Dedifferentiated amniotic fluid mesenchymal stem cell (primary cell): Measurements from ENCODE around the gene LAMB1.

Experiments
- DNase-seq: peaks from one replicate; pipeline ENCODE4 v3.0.0-alpha.2; 2016; ENCODE audit errors: extremely low spot score

Gene LAMB1

DNA sequence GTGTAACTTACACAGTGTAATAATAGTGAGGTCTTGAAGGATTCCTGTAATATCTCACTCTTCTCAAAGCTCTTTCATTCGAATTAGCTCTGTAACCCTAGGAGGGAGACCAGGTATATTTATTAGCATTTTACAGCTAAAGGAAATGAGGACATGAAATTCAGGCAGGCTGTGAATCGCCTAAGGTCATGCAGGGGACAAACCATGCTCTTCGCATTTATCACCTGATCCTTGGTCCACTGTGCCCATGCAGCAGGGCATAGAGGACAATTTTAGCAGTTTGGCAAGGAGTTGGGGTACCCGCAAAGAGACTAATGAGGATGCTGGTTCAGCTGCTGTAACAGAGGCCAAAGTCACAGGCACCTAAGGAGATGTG, 14.8 kb upstream of the LAMB1 start:
- no peak for DNase-seq

DNA sequence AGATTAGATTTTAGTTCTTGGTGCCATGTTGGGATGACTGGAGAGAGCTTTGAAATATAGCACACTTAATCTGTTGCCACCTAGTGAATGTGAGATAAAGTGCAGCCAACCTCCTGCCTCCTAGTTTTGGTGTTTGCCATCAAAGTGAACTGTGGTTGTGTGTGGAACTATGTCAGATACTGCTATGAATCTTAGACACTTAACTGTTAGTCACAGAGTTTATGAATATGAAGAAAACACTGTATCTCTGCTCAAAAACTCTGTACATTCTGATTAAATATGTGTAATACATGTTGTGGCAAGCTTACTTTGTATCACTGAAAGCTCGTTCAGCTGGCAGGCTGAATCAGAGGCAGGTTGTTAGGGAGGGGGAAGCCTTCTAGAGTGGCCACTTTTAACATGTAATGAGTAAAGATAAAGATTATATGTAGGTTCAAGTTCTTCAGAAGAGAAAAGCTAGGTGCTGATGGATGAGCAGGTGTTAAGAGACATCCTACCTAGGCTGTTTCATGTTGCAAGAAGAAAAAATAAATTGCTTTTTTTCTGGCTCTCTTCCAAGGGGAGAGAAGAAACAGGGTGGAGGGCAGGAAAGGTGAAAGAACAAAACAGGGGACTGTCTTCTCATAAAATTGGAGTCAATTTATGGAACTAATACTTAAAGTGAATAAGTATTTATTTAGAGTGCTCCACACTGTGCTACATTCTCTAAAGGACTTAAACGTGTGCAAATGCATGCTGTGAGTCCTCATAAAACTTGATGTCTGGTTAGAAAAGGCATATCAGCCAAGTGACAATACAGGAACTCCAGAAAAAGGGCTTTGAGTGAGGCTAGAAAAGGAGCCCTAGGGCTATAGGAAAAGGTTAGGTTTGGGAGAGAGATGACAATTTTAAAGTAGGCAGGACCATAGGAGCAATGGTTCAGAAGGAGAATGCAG, 14.1 kb upstream of the LAMB1 start:
- DNase-seq, result no peak

DNA sequence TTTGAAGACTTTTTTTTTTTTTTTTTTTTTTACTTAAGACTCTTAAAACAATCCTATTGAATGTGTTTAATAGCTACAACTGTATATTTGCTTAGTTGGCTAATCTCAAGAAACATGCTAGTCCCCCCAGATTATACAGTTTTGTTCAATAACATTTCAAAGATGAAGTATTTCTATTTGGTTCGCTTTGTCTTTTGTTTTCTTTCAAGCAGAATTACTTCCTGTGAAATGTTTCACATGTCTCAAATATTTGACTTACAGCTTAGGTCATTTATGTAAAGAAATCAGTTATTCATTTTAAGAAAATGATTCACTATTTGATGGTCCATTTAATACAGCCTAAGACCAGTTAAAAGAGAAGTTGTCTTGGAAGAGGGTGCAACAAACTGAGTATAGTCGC, 12.8 kb upstream of the LAMB1 start:
- DNase-seq, result no peak

DNA sequence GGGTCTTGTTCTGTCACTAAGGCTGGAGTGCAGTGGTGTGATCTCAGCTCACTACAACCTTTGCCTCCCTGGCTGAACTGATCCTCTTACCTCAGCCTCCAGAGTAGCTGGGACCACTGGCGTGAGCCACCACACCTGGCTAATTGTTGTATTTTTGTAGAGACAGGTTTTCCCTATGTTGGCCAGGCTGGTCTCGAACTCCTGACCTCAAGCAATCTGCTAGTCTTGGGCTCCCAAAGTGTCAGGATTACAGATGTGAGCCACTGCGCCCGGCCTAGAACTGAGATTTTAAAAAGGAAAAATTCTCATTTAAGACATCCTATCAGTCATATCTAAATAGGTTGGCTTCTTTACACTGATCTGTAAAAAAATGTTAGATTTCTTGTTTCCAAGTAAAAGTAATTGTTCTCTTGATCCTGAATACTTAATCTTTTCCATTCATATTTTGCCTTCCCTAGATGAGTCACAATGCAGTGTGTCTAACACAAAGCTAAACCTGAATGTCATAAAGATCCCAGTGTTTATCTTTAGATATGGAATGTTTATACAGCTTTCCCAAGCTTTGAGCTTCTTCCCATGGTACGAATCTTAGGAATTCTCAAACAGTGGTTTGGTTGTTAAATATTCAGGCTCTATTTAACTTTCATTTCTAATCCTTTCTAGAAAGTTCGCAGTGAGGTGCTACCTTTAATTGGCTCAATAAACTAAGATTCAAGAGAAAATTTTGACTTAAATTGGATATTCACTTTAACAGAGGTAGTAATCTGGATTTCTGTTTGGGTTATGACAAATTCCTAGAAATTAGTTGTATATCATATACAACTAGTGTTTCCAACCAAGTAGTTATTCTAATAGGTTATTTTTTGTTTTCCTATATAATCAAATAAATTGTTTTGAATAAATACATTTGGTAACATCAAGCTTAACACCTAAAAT, 12.1 kb upstream of the LAMB1 start:
- no peak for DNase-seq

DNA sequence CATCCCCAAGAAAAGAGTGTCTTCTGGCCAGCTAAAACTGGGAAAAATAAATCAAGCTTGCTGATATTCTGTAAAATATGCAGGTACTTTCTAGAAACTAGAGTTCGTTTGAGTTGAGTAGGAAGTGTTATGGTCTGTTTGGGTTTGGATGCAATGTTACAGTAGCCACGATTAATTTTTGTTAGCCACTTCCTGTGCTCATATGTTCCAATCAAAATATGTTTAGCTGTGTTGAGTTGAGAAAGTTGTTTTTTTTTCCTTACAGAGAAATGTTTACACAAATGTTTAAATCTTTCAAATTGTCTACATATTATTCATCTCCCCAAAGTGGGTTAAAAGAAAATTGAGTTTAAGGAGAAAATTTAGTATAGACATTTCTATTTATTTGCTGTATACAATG, 11.3 kb upstream of the LAMB1 start:
- no peak for DNase-seq

DNA sequence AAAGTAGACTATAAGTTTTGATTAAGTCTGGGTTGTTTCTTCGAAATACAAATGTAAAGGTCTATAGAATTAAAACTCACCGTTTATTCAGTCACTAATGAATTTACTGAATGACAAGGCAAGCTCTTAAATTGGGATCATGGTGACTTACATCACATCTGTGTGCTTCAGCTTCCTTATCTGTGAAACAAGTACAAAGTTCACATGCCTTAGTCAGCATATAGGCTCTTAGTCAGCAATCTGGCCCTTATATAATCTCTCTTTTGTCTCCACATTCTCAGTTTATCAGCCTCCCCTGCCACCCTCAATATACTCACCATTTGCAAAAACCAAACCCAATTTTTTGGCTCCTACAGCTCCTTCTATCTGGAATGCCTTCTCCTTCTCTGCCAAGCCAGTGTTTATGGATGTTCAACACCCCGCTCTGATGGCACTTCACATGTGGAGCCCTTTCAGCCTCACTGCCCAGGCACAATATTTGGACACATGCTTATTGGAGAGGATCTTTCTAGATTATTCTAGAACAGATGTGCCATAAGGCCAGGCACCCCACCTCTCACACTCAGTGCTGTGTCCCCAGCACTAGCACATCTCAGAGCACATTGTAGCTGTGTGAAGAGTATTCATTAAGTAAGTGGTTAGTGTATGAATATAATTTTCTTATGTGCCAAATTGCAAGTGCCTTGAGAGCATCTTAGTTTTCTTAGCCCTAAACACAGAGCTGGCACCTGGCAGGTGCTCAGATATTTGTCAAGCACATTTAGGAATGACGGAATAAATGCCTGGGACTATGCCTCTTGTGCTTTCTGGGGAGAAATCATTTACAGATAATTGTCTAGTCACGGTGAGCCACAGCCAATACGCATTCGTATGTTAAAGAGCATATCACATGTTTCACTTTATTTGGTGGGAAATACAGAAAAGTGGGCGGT, 9.8 kb upstream of the LAMB1 start:
- no peak for DNase-seq

DNA sequence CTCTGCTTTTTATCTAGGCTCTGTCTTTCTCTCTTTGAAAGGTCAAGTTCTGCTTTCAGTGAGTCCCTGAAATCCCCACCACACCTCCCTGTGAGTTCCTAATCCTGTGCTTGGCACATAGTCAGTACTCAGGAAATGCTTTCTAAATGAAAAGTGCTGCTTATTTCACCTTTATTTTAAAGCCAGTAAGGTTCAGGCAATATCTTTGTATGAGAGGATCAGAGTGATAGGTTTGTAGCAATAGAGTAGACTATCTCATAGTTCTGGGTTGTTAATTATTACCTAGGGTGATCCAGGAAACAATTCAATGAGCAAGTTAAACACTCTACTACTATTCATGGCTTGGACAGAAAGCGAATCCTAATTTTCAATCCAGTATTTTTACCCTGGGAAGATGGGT, 7.4 kb upstream of the LAMB1 start:
- no peak for DNase-seq

DNA sequence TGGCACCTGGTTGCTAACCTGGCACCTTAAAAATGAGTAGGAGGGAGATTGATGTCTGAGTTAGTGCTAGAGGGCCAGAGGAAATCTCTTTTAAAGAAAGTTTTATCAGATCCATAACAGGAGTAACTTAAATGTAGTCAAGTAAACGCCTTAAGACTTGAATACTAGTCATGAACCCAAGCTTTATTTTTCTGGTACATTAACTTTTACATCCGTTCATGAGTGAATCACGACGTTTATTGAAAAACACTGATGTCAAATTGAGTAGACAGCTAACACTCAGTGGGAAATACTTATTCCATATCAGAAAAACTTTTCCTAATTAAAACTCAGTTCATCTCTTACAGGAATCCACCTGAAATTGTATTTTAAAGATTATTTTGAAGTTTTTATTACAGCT, 6.9 kb upstream of the LAMB1 start:
- no peak for DNase-seq

DNA sequence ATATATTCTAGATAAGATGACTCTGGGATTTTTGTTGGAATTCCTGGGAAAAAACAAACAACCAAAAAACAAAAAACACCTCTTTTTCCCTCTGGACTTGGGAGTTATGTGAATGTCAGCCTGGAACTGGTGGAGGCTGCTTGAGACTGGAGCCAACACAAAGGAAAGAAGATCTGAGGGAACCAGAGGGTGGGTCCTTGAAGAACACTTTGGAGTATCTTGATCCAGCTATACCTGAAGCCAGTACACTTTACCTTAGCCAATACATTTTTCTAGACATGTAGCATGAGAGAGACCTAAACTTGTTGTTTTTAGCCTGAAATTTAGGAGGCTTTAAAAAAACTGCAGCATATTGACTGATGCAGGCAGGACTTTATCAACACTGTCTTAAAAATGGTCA, 5.9 kb upstream of the LAMB1 start:
- DNase-seq, result no peak

DNA sequence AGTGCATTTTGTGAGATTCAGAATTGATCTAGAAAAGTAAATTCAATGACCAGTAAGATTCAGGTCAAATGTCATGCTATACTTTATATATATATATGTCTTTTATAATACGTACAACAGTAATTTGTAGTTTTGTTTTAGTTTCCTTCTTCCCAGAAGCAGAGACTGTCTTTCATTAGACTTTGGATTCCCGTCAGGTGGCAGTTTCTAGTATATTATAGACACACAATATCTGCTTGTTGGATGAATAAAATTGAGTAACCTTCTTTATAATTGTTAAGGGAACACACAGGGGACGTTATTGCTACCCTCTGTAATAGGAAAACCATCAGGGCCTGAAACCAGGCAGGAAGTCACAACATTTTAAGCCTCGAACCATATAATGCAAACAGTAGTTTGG, 5.3 kb upstream of the LAMB1 start:
- no peak for DNase-seq

DNA sequence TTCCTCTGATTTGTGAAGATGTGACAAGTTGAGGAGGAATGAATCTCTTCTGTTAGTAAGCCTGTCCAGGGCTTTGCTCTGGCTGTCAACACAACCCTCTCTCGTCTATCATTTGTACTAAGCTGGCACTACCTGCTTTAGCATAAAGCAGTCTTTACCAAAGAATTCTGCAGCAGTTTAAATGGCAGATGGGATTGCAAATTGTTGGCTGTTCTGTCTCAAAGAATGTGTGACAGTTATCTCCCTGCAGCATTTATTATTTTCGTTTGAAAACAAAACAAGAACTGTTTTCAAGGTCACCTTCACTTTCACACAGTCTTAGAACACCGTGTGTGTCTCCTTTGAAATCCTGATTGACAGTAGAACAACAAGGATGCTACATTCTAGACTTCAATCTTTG, 4.8 kb upstream of the LAMB1 start:
- DNase-seq, result no peak

DNA sequence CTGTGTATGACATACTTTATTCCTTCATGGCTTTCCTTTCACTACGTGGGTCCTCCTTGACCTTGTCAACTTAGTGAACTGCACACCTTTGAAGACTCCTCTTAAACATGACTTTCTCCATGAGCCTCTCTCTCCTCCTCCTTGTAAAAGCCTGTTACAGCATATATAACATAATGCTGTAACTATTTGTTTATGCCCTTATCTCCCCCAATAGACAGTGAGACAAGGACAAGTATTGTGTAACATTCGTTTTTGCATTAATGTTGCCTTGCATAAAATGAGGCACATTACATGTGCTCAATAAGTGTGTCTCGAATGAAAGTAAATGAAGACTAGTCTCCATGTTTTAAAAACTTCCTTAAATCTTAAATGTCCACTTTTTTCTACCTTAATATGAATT, 4.3 kb upstream of the LAMB1 start:
- no peak for DNase-seq

DNA sequence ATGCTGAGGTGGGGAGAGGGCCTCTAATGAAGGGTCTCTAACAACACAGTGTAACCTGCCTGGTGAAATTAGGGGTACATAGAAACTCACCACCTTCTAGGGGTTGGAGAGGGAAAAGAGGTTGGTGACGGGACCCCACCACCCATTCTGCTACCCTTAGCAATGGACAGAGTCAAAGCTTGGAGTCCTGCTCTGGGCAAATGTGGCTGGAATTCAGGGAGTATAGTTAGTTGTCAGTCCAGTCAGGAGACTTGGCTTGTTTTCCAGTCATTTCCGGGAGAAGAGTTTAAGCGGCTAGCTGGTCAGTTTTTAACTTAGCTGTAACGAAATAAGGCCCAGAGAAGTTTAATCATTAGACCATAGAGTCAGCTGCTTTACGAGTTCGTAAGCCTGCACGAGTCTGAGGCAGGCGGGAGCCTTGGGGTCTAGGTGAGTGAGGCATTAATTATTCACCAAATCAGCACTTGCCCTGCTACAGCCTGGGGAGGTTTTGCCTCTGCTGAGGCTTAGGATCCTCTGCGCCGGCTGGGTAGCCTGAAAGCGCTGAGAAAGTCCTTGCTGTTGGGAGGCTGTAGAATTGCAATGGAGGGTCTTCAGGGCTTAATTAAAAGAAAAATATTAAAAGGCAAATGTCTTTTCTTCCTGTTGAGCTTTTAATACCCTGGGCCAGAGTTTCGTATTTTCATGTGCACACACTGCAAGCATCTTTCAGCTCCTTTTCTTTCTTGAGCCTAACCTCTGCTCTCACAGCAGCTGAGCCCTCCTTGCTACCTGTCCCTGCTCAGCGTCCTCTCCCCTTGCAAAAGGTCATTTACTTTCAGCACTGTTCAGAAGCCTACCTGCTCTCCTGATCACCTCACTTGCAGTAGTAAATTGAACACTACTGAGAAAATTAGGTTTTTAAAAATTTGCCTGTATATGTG, 1.5 kb upstream of the LAMB1 start:
- no peak for DNase-seq

DNA sequence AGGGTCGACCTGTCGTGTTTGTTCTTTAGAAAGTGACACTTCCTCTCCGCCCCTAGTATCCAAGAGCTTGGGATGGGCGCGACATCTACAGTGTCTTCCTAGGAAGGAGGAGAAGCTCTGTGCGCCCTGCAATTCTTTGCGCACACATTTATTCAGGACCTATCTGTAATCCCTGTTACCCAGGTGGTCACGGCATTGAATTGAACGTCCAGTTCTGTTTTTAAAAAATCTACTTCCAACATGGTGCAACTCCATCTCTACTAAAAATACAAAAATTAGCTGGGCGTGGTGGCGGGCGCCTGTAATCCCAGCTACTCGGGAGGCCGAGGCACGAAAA, 606 bp upstream of the LAMB1 start:
- DNase-seq, result no peak

DNA sequence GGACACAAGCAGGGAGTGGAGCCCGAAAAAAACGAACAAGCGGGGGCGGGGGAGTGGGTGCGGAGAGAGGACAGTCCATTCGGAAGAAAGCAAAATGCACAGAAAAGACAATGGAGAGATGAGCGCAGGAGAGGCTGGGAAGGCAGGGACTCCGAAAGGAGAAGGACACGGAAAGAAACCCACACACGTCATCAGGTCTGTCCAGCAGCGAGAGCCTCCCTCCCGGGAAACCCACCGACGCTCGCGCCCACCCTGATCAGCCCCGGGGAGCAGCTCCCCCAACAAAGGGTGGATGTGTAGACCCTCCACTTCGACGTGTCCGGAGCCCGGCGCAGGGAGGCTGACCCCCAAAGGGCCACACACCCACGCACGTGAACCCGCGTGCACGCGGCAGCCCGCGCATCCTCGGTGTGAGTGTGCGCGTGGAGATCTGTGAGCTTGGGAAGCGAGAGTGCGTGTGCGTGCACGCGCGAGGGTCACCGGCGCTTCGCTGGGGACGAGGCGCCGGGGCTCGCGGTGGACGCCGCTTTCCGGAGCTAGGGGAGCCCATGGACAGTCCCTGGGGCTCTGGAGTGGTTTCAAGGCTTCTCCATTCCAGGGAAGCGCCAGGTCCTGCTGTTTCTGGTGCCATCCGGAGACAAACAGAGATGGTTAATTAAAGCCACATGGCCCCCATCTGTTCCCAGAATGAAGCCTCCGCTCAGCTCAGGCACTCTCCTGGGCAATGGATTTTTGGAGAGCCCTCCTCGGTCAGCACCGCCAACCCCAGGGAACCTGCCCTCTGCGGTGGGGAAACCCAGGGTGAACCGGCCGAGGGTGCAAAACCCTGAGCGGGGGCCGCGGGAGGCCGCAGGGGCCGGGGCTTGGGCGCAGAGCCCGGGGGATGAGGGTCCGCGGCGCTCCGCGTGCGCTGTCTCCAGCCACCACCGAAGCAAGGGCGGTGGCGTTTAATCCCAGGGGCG, 916 bp downstream of the LAMB1 start:
- DNase-seq, result no peak

DNA sequence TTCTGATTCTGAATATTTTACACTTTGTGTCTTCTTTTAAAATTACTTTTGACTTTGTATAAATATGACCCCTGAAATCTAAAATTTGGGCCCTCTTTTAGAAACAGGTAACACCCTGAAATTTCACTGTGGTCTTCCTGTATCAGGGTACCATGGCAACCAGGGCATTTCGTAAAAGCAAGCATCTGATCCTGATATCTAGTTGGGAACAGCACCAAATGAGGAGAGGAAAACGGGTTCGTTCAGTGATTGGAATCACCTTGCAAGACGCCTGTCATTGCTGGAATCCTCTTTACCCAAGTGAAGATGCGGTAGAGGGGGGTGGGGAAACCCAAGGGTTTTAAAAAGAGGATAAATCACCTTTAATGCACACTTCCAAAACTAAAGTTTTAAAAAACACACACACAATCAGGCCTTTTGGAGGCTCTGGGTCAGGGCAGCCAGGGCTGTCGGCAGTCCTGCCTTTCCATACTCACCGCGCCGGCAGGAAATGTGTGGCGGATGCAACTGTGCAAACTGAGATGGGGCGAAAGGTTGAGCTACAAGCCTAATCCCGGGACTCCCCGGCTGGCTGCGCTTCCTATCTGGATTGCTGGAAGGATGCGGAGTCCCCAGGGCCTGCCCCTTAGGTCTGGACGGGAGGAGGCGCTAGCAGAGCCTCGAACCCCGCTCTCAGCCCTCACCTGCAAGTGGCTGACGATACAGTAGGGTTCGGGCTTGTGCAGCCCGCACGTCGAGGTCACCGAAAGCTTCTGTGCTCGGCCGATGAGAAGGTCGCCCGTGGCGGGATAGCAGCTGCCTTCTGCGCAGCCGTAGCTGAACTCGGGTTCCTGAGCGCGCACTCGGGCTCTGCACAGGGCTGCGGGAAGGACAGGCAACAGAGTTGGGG, 1.8 kb downstream of the LAMB1 start:
- no peak for DNase-seq

DNA sequence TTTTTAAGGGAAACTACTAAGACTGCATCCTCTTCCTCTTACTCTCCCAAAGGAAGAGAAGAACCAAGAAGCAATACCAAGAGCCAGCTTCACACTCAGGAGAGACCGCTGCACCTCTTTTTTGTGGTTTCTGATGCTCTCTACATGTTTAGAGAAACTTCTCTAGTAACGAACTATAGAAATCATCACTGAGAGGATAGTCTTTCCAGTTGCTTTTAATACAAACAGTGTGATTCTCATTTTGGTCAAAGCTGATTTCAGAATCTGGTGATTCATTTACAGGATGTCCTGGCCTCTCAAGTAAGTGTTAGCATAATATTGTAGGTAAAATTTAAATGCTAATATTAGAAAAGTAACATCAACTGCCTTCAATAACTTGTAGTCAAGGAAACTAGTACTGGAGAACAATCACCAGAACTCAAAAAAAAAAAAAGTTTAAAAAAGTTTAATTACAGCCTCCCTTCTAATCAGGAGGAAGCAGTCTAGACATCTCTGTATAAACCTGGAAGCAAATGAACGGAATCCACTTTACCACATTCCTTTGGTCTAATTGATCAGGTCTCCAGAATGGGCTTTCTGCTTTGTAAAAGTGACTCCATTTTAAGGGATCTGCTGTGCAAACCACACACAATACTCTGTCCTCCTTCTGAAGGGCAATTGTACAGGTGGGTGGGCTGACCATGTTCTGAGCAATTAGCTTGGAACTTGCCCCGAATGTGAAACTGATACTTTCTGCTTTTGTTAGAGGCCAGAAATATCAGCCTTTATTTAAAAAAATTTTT, 3.0 kb downstream of the LAMB1 start:
- DNase-seq, result no peak
